Activated T-helper 17 cell treated with anti-CD3 and anti-CD28 coated beads, Interleukin-2, amount 50 U/mL, for 72 hours (primary cell): ENCODE results near the gene ADRA1B. TPM values are rescaled to one million over a fixed set of nuclear protein-coding genes. Genes with fewer than 3 reads are reported as not detected.

Experiments
- ATAC-seq: fragments of 150-1000 bp; cut with Tn5 transposase; replicated peaks from 2 replicates; pipeline ENCODE4 v1.10.0; 2021; ENCODE audit warnings: mild to moderate bottlenecking, moderate library complexity
- H3K27ac Mint-ChIP-seq: one replicate; pipeline ENCODE4 v1.8.0; 2022; ENCODE audit warnings: mixed read lengths
- H3K27me3 Mint-ChIP-seq: one replicate; pipeline ENCODE4 v1.8.0; 2022; ENCODE audit warnings: mixed read lengths
- H3K36me3 Mint-ChIP-seq: one replicate; pipeline ENCODE4 v1.8.0; 2022; ENCODE audit warnings: low read depth, mild to moderate bottlenecking, mixed read lengths
- H3K4me1 Mint-ChIP-seq: one replicate; pipeline ENCODE4 v1.8.0; 2022; ENCODE audit warnings: mixed read lengths
- H3K4me3 Mint-ChIP-seq: one replicate; pipeline ENCODE4 v1.8.0; 2022; ENCODE audit warnings: mild to moderate bottlenecking, mixed read lengths
- H3K9me3 Mint-ChIP-seq: one replicate; pipeline ENCODE4 v1.8.0; 2022; ENCODE audit warnings: mixed read lengths
- total RNA-seq, 2 donors: library from RNA; stranded (reverse); gene quantifications; one replicate each; pipeline ENCODE4 v1.2.3, GENCODE V29; 2022

The ADRA1B gene
- total RNA-seq, 2 donors from 2014 or later = not detected

DNA sequence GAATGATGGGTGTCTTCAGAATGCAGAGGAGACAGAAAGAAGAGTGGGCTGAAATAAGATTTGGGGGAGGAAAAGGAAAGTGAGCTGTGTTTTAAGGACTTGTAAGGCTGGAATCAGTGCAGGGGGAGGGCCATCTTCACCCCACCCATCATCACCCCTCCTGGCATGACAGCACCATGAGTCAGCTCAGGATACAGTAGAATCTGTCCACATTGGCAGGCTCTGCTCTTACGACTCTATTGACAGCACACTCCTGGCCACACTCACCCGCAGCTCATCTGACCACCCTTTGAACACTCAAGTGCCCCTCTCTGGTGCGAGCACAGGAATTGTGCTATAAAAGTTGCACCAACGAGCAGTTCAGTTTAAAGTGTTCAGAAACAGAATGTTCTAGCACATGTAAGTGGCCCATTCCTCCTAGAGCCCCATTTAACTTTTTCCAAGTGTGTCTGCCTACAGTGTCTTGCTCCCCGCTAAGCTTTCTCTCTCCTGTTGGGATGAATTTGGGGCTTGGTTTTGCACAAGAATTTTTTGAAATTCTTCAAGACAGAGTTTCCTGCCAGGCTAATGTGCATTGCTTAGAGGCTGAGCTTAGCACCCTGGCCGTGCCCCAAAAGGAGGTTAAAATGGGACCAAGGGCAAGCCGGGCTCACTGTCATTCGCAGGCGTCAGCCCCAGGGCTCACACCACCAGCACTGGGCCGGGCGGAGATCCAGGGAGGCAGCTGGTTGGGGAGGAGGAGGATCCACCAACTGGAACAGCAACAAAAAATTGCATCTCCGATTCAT, 12.0 kb downstream of the ADRA1B start:
- H3K27ac Mint-ChIP-seq = no peak overlapping the region
- H3K36me3 Mint-ChIP-seq = no peaks in the 10 kb centered on the region
- H3K4me1 Mint-ChIP-seq = no peaks in the 10 kb centered on the region
- no peaks in the 10 kb centered on the region for H3K9me3 Mint-ChIP-seq
- no peak overlapping the region for H3K4me3 Mint-ChIP-seq
- H3K27me3 Mint-ChIP-seq = peaks cover 28% of the 10 kb centered on the region
- ATAC-seq = no peak

- Mint-ChIP-seq H3K4me3 (no peak overlapping the region), H3K9me3 (no peaks in the 10 kb centered on the region), H3K27ac (no peak overlapping the region), H3K27me3 (peaks cover 28% of the 10 kb centered on the region), H3K36me3 (no peaks in the 10 kb centered on the region), H3K4me1 (no peaks in the 10 kb centered on the region)
- no peak for ATAC-seq
These were observed 12.9 kb downstream of the ADRA1B start for GRCh38 chr5:159929176-159929575.

DNA sequence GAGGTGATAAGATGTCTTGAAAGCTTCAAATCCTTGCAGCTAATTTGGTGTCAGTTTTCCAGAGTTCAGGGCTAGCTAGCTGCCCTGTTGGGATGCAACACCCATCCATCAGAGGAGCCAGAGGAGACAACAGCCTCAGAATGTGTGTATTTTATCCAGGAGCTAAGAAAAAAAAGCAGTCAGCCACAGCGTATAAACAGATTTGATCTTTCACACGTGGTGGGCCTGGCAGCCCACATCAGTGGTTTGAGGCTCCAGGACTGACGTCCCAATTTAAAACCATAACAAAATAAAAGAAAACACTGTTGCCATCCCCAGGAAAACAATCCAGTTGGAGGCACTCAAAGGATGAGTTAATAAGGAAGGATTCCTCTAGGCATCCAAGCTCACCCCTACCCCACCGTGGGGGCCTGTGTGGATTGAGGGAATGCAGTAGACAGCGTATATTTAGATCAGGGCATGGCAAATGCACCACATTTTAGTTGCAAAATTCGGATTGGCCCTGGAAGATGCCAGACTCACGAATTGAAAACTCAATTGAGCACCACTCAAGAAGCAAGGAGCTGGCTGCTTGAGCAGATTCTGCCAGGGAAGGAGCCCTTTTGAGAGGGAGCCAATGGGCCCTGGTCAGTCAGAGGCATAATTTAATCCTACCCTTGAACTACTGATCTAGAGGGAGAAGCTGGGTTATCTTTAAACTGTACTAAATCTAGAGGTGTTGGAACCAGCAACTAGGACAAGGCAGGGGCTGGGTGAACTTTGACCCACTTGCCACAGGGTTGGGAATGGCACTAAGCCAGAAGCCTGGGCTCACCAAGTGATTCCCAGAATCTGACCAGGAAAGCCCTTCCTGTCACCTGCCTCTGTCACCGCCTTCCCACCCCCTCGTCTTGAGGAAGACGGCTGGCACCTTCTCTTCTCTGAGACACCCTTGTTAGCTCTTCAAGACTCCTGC, 17.5 kb downstream of the ADRA1B start:
- no peaks in the 10 kb centered on the region for H3K4me1 Mint-ChIP-seq
- no peak for ATAC-seq

GRCh38 chr5:159935946-159936345, 19.7 kb downstream of the ADRA1B start:
- no peaks in the 10 kb centered on the region for H3K4me1 Mint-ChIP-seq
- no peak for ATAC-seq

More for the DNA sequence above, 17.5 kb downstream of the ADRA1B start:
- H3K9me3 Mint-ChIP-seq = no peaks in the 10 kb centered on the region
- H3K36me3 Mint-ChIP-seq = no peaks in the 10 kb centered on the region
- no peak overlapping the region for H3K27ac Mint-ChIP-seq
- peaks cover 23% of the 10 kb centered on the region for H3K27me3 Mint-ChIP-seq
- no peak overlapping the region for H3K4me3 Mint-ChIP-seq

DNA sequence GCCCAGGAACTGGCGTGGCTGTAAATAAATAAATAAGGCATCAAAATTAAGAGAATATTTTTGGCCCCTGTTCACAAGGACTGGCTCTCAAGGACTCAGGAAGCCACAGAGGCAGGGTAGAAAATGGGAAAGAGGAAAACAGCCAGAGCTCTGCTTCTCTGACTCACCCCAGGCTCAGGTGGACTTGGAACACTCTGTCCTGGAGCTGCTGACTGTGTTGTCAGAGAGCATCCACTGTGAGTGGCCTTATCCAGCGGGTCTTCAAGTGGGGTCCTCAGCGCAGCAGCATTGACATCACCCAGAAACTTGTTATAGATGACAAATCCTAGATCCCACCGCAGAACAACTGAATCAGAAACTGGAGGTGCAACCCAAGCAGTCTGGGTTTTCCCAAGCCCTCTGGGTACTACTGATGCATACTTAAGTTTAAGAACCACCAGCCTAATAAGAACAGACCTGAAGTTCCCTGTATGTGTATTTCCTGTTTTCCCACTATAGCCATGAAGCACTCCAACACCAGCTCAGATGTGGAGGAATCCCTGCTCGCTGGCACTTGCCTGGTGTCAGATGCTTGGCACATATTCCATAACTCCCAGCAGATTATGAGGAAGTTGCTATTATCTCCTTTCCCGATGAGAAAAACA, 20.5 kb downstream of the ADRA1B start:
- peaks cover 23% of the 10 kb centered on the region for H3K27me3 Mint-ChIP-seq
- H3K36me3 Mint-ChIP-seq = no peaks in the 10 kb centered on the region
- H3K9me3 Mint-ChIP-seq = no peaks in the 10 kb centered on the region
- H3K4me1 Mint-ChIP-seq = no peaks in the 10 kb centered on the region
- no peak for ATAC-seq
- H3K4me3 Mint-ChIP-seq = no peak overlapping the region
- no peak overlapping the region for H3K27ac Mint-ChIP-seq

More at GRCh38 chr5:159935946-159936345, 19.7 kb downstream of the ADRA1B start:
- Mint-ChIP-seq H3K27me3 (peaks cover 18% of the 10 kb centered on the region), H3K36me3 (no peaks in the 10 kb centered on the region), H3K9me3 (no peaks in the 10 kb centered on the region), H3K4me3 (no peak overlapping the region), H3K27ac (no peak overlapping the region)

GRCh38 chr5:159937580-159937979, 21.3 kb downstream of the ADRA1B start:
- H3K27ac Mint-ChIP-seq = no peak overlapping the region
- no peaks in the 10 kb centered on the region for H3K9me3 Mint-ChIP-seq
- no peaks in the 10 kb centered on the region for H3K36me3 Mint-ChIP-seq
- H3K4me1 Mint-ChIP-seq = no peaks in the 10 kb centered on the region
- H3K27me3 Mint-ChIP-seq = peaks cover 19% of the 10 kb centered on the region
- H3K4me3 Mint-ChIP-seq = no peak overlapping the region
- ATAC-seq = no peak

- Mint-ChIP-seq H3K36me3 (no peaks in the 10 kb centered on the region), H3K4me3 (no peak overlapping the region), H3K27me3 (peaks cover 9% of the 10 kb centered on the region), H3K27ac (no peak overlapping the region), H3K4me1 (no peaks in the 10 kb centered on the region), H3K9me3 (no peaks in the 10 kb centered on the region)
- ATAC-seq = no peak
These were observed 27.0 kb downstream of the ADRA1B start for GRCh38 chr5:159943326-159943725.

DNA sequence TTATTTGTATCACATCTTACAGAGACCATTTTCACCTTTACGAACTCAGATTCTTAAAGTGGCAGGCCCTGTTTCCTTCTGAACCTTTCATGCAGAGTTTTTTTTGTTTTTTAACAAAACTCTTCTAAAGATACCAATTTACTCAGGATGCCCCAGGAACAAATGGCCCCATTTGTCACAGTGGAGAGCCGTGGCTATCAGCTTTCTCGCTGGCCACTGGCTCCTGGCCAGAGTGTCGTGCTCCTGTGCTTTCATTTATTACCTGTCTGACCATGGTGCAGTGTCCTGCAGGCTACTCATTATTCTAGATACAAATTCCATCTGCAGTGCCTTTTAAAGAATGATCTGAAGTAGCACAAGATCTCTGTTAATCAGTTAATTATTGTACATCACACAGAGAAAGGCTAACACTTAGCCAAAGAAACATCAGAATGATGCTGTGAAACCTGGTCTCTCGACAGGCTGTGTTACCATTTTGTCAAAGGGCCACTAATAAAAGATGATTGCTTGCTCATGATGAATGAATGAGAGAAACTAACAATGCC, 27.8 kb downstream of the ADRA1B start:
- Mint-ChIP-seq H3K4me3 (no peak overlapping the region), H3K9me3 (no peaks in the 10 kb centered on the region), H3K4me1 (no peaks in the 10 kb centered on the region), H3K27me3 (peaks cover 9% of the 10 kb centered on the region), H3K27ac (no peak overlapping the region), H3K36me3 (no peaks in the 10 kb centered on the region)
- no peak for ATAC-seq

DNA sequence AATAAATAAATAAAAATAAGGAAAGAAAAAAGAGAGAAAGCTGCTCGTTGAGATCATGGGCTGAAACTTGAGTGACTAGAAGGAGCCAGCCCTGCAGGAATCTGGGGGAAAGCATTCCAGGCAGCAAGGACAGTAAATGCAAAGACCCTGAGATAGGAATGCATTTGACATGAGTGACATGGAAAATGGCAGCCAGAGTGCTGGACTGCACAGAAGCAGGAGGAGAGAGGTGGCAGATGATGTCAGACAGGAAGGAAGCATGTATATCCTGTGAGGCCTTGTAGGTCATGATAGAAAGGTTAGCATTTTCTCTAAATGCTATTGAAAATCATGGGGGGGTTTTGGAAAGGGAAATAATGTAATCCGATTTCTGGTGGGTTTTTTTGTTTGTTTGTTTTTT, 29.1 kb downstream of the ADRA1B start:
- no peak overlapping the region for H3K27ac Mint-ChIP-seq
- H3K9me3 Mint-ChIP-seq = no peaks in the 10 kb centered on the region
- no peaks in the 10 kb centered on the region for H3K36me3 Mint-ChIP-seq
- H3K27me3 Mint-ChIP-seq = peaks cover 14% of the 10 kb centered on the region
- ATAC-seq = no peak
- H3K4me3 Mint-ChIP-seq = no peak overlapping the region
- H3K4me1 Mint-ChIP-seq = no peaks in the 10 kb centered on the region

GRCh38 chr5:159947708-159948358, 31.6 kb downstream of the ADRA1B start:
- no peak overlapping the region for H3K27ac Mint-ChIP-seq
- H3K4me3 Mint-ChIP-seq = no peak overlapping the region
- peaks cover 5% of the 10 kb centered on the region for H3K27me3 Mint-ChIP-seq
- H3K36me3 Mint-ChIP-seq = no peaks in the 10 kb centered on the region
- no peaks in the 10 kb centered on the region for H3K9me3 Mint-ChIP-seq
- ATAC-seq = no peak
- H3K4me1 Mint-ChIP-seq = no peaks in the 10 kb centered on the region

DNA sequence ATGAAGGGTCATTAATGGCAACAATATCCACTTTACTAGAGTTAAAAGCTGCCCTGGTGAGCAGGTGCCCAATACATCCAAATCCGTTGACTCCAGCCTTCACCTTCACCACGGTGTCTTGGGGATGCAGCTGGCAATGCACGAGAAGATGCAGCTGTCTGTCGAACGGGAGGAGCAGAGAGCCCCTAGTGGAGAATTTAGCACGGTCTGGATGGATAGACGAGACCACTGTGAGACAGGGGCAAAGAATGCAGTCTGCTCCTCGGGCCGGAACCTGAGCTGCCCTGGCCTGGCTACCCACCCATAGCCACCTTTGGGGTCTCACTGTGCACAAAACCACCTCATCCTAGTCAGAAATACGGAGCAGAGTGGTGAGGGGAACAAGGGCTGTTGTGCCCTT, 35.1 kb downstream of the ADRA1B start:
- no peak for ATAC-seq
- Mint-ChIP-seq H3K27me3 (peaks cover 5% of the 10 kb centered on the region), H3K36me3 (no peaks in the 10 kb centered on the region), H3K4me3 (no peak overlapping the region), H3K4me1 (no peaks in the 10 kb centered on the region), H3K27ac (no peak overlapping the region), H3K9me3 (no peaks in the 10 kb centered on the region)

GRCh38 chr5:159951834-159952233, 35.6 kb downstream of the ADRA1B start:
- Mint-ChIP-seq H3K27me3 (peaks cover 5% of the 10 kb centered on the region), H3K9me3 (no peaks in the 10 kb centered on the region), H3K4me1 (no peaks in the 10 kb centered on the region), H3K4me3 (no peak overlapping the region), H3K36me3 (no peaks in the 10 kb centered on the region), H3K27ac (no peak overlapping the region)
- ATAC-seq = no peak

DNA sequence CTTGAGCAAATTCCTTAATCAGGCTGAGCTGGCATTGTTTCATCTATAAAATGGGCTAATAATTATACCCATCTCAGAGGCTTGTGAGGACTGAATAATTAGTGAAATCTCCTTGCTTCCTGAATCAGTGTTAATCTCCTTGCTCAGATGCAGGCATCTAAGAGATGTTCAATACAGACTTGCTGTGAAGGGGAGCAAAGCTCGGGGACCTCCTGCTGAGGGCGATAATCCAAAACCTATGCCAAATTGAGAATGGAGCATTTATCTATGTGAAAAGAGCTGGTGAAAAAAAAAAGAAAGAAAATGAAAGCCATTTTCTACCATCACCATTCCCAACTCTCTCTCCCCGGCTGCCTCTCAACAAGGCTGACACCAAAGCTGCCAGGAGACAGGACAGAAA, 37.3 kb downstream of the ADRA1B start:
- no peaks in the 10 kb centered on the region for H3K4me1 Mint-ChIP-seq
- H3K27ac Mint-ChIP-seq = no peak overlapping the region
- peaks cover 5% of the 10 kb centered on the region for H3K27me3 Mint-ChIP-seq
- H3K9me3 Mint-ChIP-seq = no peaks in the 10 kb centered on the region
- ATAC-seq = no peak
- H3K4me3 Mint-ChIP-seq = no peak overlapping the region
- no peaks in the 10 kb centered on the region for H3K36me3 Mint-ChIP-seq
